NCI-H2081 (cell line): ENCODE measurements around the gene IGF2R.

ENCODE experiments used
- DNase-seq, 2 experiments: peaks; one replicate each; lab custom pipeline; 2025; lab: John Stamatoyannopoulos, UW

The IGF2R gene

DNA sequence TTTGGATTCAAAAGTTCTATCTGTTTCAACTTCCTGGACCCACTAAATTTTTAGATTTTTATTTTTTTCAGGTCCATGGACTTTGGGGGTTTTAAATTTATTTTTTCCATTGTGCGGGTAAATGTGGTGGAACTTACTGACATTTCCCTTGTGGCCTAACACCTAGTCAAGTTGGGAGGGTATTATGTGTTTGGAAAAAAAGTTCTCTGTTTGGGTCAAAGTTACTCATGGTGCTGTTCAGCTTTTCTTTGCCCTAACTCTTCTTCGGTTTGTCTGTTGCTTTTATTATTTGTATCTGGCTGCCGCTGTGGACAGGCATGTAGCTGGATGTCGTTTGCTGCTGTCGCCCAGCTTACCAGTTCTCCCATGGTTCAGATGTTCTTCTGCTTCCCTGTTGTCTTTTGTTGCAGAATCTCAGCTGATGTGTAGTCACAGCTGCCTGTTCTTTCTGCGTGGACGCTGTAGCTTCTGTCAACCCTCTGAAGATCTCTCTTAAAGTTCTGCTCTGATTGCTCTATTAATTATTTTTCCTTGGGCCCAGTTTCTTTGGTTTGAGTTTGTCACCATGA, 7.9 kb downstream of the IGF2R start:
- DNase-seq, result no peak

DNA sequence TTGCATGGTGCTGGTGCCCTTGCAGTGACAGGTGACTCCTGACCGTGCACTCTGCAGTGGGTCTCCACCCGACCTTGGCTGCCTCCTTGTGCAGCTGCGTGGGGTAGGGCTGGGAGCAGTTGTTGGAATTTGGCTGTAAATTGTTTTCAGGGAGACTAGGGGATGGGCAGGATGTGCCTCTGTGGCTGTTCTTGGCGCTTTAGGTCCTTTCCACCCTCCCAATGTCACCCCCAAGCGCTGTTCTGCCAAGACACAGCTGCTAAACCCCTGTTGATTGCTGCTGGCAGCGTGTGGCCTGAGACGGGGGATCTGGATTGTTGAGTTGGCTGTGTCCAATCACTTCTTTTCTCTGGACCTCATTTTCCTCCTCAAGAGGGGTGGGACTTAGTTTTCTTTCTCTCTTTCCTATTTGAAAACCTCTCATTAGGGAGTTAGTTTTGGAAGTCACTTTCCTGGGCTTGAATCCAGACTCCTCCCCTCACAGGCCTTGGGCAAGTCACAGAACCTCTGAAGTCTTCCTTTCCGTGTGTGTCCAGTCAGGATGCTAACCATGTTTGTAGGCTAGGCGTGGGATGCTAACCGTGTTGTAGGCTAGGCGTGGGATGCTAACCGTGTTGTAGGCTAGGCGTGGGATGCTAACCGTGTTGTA, 8.5 kb downstream of the IGF2R start:
- DNase-seq, result no peak

DNA sequence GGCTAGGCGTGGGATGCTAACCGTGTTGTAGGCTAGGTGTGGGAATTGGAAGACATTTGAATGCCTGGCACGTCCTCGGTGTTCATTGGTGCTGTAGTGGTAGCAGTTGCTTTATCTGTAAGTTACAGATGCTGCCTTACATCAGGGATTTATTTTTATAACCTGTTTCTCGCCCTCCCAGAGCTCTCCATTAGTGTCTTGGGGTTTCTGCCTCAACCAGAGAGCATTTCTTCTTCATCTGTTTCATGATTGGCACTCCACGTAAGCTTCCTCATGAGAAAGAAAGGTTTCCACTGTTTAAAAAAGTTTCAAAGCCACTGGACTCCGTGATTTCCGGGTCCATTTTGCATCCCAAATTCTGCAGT, 9.0 kb downstream of the IGF2R start:
- DNase-seq, result no peak

DNA sequence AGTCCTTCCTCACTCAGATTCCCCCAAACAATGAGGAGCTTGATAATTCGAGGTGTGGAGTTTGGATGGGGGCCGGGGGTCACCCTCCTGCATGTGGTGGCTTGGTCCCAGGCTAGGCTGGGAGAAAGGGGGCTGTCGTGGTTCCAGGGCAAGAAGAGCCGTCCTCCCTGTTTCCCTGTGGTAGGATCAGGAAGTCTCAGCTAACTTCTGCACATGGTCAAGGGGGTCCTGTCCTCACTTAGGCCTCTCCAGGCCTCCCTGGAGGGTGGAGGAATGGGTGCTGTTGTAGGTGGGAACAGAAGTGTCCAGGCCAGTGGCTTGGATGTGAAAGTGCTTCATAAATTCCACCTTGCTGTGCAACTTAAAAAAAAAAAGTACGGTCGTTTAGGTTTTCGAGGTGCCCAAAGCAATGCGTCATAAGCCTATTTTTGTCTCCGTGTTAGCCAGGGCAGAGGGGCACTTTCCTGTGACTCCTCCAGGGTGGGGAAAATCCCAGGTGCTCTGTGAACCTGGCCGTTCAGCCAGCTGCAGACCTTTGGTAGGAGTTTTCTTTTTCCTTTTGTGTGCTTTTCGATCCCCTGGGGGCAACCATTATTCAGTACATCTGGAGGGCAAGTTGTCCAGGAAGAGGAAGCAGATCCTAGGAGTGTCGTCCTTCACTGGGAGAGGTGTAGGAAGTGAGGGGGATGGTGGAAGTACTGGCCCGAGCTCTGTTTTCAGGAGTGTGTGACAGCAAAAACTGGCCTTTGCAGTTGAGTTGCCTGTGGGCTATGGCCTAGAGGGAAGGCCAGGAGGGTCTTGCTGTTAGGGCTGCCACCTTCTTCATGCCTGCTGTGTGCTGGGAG, 9.6 kb downstream of the IGF2R start:
- DNase-seq, result no peak

DNA sequence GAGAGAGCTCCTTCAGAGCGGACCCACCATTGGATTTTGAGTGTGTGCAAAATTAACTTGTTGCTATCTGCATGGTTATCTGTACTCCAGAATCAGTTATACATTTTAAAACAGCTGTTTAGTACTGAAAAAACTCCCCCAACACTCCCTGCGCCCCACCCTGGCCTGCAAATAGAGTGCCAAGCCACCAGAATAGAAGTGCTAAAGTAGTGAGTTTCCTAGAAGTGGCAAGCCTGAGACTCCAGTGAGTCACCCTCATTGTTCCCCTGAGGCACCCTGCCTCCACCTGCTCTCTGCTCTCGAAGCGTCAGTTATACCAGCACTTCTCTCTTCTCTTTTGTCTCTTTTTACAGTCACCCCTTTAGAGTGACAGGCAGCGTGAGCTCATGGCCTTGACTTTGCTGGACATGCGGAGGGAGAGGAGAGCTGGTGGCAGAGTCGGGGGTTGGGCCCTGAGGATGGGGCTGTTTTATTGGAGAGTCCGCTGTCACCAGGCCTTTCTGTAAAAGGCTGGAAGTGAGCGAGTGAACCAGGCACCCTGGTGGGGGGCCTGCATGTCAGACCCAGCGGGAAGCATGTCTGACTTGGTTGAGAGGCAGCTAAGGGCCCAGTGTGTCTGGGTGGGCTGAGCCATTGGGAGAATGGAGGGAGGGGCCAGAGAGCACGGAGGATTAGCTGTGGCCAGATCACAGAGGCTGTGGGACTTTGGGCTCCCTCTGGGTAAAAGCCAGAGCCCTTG, 10.4 kb downstream of the IGF2R start:
- no peak for DNase-seq

DNA sequence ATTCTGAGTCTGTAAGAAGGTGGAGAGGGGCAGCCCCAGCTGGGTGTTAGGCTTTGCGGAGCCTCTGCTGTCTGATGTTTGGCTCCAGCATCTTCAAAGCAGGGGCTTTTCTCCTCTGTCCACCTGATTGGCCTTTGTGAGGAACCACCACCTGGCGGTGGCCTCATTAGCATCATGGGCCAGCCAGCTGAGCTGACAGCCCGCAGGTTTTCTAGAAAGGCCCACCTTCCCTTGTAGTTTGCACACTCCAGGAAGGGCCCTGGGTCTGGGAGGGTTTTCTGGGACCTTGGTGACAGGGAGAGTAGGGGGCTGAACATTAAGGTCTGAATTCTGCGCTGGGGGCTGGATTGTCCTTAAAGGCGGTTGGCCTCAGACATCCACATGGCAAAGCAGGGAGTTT, 11.6 kb downstream of the IGF2R start:
- no peak for DNase-seq

DNA sequence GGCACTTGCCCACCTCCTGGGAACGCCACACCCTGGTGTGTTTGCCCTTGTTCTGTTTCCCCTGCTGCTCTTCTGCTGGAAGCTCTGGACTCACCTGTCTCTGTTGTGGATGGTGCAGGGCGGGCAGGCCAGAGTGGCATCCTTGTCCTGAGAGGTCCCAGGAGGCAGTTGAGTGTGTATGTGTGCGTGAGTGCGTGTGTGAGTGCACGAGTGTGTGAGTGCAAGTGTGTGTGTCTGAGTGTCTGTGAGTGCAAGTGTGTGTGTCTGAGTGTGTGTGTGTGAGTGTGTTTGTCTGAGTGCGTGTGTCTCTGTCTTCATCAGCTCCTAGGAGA, 12.2 kb downstream of the IGF2R start:
- DNase-seq, result no peak

DNA sequence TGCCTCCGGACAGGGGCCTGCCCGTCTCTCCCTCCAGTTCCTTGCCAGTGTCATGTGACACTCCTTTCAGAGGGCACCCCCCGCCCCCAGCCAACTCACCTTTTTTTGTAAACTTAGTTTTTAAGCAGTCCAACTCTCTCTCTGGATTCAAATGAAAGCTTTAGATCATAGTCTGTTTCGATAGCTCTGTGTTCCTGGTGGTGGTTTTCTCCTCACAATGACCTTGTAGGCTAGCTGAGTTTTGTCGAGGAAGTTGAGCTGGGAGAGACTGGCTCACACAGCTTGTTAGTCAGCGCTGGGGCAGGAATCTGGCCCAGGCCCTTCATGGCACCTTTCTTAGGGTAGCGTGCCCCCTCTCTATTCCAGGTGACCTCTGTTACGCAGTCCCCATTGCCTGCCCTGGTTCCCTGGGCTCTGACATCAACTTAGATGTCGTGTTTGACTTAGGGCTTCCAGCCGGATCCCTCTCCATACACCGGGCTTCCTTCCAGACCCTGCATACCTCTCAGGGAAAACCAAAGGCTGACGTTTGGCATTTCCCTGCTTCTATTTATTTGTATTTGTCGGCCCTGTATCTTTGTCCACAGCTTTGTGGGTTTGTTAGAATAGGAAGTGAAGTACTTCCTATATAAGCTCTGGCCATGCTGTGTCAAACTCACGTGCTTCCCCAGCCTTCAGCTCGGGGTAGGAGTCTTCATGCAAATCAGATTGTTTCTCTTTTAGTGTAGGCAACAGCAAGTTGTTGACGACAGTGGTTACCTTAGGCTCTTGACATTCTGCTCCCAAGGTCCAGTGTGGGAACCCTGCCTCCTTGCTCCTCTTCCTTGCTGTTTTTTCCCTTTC, 12.7 kb downstream of the IGF2R start:
- DNase-seq, result no peak

DNA sequence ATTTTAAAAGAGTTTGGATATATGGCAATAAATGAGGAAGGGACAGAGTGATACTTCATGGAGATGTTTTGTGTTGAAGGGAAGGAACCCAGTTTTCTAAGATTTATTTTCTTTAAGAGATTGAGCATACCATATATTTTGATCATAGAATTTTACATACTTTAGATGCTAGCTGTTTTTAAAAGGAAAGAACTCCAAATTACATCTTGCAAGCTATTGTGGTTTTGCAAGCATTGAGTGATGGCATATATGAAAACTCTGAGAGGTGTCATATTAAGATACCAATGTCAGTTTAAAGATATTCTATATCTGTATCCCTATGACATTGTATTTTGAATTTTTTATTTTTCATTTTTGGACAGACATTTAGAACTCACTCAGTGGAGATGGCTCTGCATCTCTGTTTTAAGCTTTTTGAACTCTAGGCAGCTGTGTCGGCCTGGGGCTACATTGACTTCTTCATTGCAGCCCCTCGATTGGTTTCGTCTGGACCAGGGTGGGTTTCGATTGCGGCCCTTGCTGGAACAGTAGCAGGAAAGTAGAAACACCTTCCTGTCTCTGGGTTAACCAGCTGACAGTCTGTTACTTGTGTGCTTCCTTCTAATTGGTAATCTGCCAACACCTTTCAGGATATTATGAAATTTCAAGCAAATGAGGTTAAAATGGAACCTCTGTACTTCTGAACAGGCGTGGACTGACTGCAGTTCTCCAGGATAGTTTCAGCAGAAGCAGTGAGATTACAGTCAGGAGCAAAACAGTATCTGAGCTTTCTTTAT, 14.0 kb downstream of the IGF2R start:
- DNase-seq, result no peak

DNA sequence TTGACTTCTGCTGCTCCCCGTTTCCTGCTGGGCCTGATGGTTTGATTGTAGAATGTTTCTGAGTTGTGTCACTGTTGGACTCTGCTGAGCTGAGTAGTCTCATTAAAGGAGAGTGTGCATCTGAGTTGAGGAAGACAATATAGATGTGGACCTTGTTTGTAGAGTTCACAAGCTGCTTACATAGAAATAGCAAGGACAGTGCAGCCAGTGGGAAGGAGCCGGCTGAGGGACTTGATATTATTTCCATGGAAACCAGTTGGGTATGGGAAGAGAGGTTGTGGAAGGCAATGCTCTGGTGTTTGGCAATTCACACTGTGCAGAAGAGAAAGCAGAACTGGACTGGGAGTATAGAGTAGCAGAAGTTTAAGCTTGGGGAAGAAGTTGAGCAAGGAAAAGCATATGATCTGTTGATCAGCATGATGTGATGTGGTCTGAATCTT, 14.8 kb downstream of the IGF2R start:
- DNase-seq, result no peak

DNA sequence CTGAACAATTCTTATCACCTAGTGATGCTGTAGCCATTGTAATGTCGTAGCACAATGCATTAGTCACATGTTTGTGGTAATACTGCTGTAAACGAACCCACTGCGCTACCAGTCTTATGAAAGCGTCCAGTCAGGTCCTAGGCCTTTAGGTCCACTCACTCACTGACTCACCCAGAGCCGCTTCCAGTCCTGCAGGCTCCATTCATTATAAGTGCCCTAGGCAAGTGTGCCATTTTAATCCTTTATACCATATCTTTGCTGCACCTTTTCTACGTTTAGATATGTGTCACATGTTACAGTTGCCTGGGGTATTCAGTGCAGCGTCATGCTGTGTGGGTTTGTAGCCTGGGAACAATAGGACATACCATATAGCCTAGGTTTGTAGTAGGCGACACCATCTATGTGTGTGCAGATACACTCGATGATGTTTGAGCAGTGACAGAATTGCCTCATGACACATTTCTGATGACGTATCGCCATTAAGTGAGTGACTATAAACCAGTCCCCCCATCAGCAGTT, 15.4 kb downstream of the IGF2R start:
- no peak for DNase-seq

DNA sequence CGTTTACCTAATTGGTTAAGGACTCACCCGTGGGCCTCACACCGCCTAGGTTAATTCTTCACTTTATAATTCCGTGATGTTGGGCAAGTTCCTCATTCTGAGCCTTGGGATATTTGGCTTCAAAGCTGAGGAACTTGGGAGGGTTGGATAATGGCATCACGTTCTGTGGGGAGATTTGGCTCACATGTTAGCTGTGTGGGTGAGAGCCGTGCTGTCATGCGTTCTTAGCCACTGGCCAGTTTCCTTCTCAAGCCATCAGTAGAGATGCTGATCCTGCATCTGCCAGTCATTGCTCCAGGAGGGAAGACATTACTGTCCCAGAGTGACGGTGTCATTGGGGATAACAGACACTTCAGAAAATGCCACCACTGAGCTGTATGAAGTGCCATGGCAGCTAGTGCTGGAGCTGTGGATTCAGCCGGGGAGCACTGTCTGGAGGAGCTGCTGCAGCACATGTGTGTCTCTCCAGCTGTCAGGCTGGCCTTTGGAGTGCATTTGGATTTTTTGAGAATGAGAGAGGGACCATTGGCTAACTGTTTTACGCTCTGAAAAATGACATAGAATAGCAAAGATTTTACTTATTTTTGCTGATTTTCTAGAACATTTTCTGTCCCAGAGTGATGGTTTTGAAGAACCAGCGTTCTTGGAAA, 16.5 kb downstream of the IGF2R start:
- DNase-seq, result no peak

DNA sequence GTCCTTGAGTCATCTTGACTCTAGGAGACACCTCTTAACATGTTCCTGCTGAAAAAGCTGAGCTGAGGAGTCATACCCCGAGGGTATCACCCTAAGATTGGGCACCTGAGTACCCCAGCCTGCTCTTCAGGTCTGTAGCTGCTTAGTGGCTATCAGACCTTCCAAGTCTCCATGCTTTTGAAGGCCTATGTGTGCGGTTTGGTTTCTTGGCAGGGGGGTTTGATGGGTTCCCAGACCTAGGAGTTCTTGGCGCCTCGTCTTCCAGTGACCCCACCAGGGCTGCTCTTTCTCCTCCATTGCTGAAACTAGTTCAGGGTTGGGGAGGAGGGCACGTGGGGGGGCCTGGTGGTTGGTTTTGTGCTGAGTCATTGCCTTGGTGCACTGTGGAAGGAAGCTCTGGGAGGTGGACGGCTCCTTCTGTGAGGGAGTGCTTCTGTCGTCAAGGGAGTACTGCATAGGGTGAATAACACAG, 20.1 kb downstream of the IGF2R start:
- DNase-seq, result no peak

DNA sequence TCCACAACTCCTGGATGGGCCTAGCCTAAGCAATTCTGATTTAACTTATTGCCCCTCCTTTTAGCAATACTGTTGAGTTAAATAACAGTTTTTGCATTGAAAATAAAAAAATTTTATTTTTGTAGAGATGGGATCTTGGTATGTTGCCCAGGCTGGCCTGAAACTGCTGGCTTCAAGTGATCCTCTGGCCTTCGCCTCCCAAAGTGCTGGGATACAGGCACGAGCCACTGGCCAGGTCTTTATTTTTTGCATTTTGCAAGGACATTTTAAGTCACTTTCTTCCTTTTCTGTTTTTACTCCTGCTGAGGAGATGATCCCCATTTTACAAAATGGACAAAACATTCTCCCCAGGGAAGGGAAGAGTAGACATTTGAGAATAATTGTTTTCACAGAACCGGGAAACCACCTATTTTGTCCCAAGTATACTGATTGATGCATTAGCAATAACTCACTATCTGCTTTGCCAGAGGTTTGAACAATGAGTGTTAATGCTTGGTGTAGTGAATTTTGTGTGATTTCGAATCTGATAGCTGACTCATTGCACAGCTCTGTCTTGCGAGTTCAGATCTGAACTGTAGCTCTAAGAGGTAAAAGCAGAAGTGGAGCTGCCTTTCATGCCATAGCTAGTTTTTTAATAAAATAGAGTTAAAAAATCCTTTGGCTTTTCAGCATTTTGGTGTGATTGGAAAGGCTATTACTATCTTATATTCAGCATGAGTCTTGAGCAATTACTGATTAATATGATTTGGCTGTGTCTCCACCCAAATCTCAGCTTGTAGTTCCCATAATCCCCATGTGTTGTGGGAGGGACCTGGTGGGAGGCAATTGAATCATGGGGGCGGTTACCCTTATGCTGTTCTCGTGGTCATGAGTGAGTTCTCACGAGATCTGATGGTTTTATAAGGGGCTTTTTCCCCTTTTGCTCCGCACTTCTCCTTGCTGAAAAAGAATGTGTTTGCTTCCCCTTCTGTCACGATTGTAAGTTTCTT, 20.9 kb downstream of the IGF2R start:
- DNase-seq, result no peak

DNA sequence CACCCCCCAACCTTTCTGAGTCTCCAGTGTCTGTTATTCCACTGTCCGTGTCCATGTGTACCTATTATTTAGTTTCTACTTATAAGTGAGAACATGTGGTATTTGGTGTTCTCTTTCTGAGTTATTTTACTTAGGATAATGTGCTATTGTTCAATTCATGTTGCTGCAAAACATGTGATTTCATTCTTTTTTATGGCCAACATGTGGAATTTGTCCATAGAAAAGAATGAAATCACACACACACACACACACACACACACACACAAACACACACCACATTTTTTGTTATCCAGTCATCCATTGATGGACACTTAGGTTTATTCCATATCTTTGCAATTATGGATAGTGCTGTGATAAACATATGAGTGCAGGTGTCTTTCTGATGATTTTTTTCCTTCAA, 23.5 kb downstream of the IGF2R start:
- no peak for DNase-seq

DNA sequence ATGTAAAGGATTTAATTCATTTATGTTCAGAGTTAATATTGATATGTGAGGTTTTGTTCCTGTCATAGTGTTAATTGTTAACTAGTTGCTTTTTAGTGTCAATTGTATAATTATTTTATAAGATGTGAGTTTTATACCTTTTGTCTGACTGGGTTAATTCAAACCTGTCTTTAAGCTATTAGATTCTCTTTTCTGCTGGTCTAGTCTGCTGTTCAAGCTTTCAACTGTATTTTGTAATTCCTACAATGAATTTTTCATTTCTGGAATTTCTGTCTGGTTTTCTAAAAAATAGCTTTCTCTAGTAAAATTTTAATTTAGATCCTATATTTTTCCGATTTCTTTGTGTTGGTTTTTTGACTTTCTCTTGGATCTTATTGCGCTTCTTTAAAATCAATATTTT, 26.5 kb downstream of the IGF2R start:
- DNase-seq, result no peak

DNA sequence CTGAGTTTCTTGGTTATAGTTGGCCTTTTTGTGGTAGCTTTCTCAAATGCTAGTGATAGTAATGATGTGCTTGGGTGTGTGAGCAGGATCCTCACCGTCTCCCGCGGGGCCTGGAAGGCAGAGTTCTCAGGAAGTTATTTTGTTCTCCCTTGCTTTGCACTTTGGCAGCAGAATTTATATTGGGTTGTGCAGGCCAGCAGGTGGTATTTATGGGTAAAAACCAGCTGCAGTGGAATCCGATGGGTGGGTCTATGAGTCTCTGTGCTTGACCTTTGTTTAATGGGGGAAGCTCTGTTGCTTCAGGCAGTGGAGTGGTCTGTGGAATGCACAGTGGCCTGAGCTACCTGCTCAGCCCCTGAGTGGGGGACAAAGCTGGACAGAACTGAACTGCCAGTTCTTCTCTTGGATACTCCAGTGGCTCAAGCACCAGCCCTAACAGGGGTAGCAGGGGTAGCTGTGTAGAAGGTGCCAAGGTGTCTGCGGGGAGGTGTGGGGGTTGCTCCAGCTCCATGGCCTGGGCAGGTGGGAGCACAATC, 27.3 kb downstream of the IGF2R start:
- DNase-seq, result no peak

DNA sequence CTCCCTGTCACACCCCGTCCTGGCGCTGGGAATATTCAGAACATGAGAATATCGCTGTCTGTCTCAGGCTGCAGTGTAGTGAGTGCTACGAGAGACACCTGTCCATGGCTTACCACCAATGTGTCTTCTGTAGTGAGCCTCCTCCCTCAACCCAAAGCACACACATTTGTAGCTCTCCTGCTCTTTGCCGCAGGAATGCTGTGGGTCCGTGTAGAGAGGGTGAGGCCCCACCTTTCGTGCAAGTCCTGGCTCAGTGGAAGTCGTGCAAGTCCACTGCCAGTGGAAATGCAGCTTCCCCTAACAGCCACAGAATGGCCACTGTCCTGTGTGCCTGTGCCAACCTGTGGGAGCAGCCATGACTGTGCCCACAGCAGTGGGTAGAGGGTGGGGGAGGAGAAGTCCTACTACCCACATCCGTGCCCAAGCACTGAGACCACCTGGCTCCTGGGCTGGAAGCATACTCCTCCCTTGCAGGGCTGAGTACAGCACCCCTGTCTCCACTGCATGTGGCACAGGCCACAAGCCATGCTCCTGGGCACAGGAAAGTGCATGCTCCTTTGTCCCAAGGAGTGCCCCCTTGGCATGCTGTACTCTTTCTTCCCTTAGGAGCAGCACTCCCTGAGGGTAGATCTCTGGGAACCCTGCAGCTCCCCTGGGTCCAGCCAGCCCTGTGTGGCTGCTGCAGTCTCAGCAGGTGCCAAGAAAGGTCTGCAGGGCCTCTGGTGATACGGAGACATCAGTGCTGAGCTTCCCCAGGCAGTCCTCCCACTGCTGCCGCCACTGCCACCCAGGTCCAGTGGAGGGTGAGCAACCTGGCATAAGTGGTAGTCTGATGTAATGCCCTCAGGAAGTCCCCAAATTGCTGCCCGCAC, 28.0 kb downstream of the IGF2R start:
- no peak for DNase-seq
